Adipocyte (in vitro differentiated cells): ENCODE results near the gene BCL2L2.

ENCODE experiments used
- DNase-seq: peaks from one replicate; pipeline ENCODE4 v3.0.0-alpha.2; 2015; ENCODE audit warnings: low read depth
- H3K27me3 ChIP-seq: replicated peaks from 2 replicates; pipeline ENCODE4 v1.7.0; 2013; ENCODE audit warnings: mild to moderate bottlenecking, low read length, moderate library complexity; ENCODE audit not compliant: control insufficient read depth, insufficient read depth
- H3K36me3 ChIP-seq: 2 replicates; pipeline ENCODE4 v1.7.0; 2013; ENCODE audit warnings: low read length, mild to moderate bottlenecking, moderate library complexity; ENCODE audit not compliant: control insufficient read depth, insufficient read depth, severe bottlenecking
- H3K4me1 ChIP-seq: 2 replicates; pipeline ENCODE4 v1.7.0; 2013; ENCODE audit warnings: mild to moderate bottlenecking, low read length, moderate library complexity; ENCODE audit not compliant: control insufficient read depth, insufficient read depth
- H3K4me3 ChIP-seq: 2 replicates; pipeline ENCODE4 v1.7.0; 2013; ENCODE audit warnings: mild to moderate bottlenecking, low read length, moderate library complexity
- H3K9ac ChIP-seq: 2 replicates; pipeline ENCODE4 v1.7.0; 2013; ENCODE audit warnings: mild to moderate bottlenecking, low read length, moderate library complexity
- H3K9me3 ChIP-seq: 2 replicates; pipeline ENCODE4 v1.7.0; 2013; ENCODE audit warnings: mild to moderate bottlenecking, low read length, moderate library complexity; ENCODE audit not compliant: control insufficient read depth

Gene BCL2L2

DNA sequence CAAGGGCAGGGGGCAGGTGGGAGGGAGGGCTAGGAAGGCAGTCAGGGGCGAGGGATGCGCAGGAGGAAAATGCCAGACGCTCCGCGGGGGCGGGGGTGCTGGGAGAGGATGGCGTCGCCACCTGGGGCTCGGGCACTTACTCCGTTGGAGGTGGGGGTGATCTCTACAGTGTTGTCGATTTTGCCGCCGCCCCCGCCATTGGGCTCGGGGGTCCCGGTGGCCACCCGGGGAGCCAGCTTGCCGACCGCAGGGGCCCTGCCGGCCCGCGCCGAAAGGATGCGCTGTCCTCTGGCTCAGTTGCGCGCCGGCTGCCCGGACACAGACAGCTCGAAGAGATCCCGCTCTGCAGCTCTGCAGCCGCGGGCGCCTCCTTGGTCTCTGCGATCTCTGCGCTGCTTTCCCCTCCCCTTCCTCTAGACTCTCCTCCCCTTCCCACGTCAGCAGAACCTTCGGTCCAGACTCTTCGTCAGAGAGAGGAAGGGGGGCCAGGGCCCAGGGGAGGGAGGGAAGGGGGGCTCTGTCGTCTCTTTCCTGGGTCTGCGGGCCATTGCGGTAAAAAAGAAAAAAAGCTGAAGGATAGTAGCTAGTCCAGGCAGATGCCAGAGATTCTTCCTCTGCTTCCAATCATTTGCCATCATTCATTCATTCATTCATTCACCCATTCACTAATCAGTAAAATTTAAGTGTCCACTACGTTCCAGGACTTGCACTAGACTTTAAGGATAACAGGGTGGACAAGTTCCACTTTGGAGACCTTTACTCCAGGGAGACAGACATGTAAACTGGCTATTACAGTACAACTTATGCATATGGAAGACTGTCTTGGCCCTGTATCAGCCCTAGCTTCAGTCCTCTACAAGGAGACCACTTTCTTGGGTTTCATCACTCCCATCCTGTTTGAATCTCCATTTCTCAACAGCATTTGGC lies 46.1 kb downstream of the BCL2L2 start, which contains the start of gene SLC22A17:
SLC22A17 (minus strand) TSS at position 382 of the 927 bp plus-strand sequence.
- H3K4me1 ChIP-seq: peaks cover 8% of the 10 kb centered on the region
- H3K36me3 ChIP-seq: no peaks in the 10 kb centered on the region
- no peaks in the 10 kb centered on the region for H3K9me3 ChIP-seq
- peaks cover 32% of the 10 kb centered on the region for H3K27me3 ChIP-seq
- H3K4me3 ChIP-seq: peak within 1 kb of the TSS; percentile 77
- peak; percentile 97 for DNase-seq
- H3K9ac ChIP-seq: peak within 1 kb of the TSS; percentile 46

DNA sequence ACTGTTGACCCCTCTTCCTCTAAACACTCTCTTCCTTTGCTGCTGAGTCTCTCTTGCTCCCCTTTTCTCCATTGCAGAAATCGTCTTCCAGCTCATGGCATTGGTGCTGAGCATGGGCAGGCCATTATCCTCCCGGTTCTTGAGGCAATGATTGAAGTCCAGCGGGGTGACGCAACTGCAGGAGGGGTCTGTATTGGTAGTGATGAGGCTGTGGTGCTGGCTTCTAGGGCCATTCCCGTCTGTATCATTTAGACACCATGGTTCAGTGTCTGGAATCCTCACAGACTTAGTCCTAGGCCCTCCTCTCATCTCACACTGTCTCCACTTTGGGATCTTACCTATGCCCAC lies 46.8 kb downstream of the BCL2L2 start:
- H3K27me3 ChIP-seq: peaks cover 32% of the 10 kb centered on the region
- DNase-seq: no peak
- no peak overlapping the region for H3K9ac ChIP-seq
- no peaks in the 10 kb centered on the region for H3K9me3 ChIP-seq
- H3K4me3 ChIP-seq: no peak overlapping the region
- peaks cover 8% of the 10 kb centered on the region for H3K4me1 ChIP-seq
- no peaks in the 10 kb centered on the region for H3K36me3 ChIP-seq

- DNase-seq: no peak
- H3K9ac ChIP-seq: no peak overlapping the region
- peaks cover 32% of the 10 kb centered on the region for H3K27me3 ChIP-seq
- H3K4me3 ChIP-seq: no peak overlapping the region
- H3K36me3 ChIP-seq: no peaks in the 10 kb centered on the region
- no peaks in the 10 kb centered on the region for H3K9me3 ChIP-seq
- H3K4me1 ChIP-seq: peaks cover 8% of the 10 kb centered on the region
Observed at GRCh38 chr14:23354990-23355389, 48.4 kb downstream of the BCL2L2 start.

- peaks cover 32% of the 10 kb centered on the region for H3K27me3 ChIP-seq
- no peak overlapping the region for H3K4me3 ChIP-seq
- H3K36me3 ChIP-seq: no peaks in the 10 kb centered on the region
- no peak overlapping the region for H3K9ac ChIP-seq
- peaks cover 8% of the 10 kb centered on the region for H3K4me1 ChIP-seq
- DNase-seq: no peak
- no peaks in the 10 kb centered on the region for H3K9me3 ChIP-seq
Observed at GRCh38 chr14:23355871-23356435, 49.3 kb downstream of the BCL2L2 start.

DNA sequence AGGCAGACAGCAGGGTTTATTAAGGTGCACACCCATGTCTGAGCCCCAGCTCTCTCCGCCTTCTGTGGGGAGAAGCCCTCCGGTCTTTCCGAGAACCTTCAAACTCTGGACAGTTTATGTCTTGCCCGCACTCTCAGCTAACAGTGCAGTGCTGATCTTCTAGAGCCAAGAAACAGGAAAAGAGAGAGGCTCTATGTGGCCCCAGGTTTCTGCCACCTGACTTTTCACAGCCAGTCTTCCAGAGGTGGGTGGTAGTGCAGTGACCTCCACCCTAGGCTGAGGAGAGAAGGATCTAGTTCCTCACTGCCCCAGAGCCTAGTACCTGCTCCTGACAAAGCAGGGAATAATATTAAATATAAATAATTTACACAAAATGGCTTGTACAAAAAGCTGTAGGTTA lies 50.0 kb downstream of the BCL2L2 start:
- DNase-seq: no peak
- Histone ChIP-seq H3K4me3 (no peak overlapping the region), H3K9ac (no peak overlapping the region), H3K4me1 (peaks cover 8% of the 10 kb centered on the region), H3K36me3 (no peaks in the 10 kb centered on the region), H3K9me3 (no peaks in the 10 kb centered on the region), H3K27me3 (peaks cover 28% of the 10 kb centered on the region)

- Histone ChIP-seq H3K9ac (no peak overlapping the region), H3K36me3 (no peaks in the 10 kb centered on the region), H3K27me3 (peaks cover 28% of the 10 kb centered on the region), H3K4me3 (no peak overlapping the region), H3K9me3 (no peaks in the 10 kb centered on the region), H3K4me1 (peaks cover 5% of the 10 kb centered on the region)
- no peak for DNase-seq
Observed at GRCh38 chr14:23357261-23357660, 50.6 kb downstream of the BCL2L2 start.

- H3K36me3 ChIP-seq: no peaks in the 10 kb centered on the region
- no peak overlapping the region for H3K9ac ChIP-seq
- no peaks in the 10 kb centered on the region for H3K9me3 ChIP-seq
- no peak for DNase-seq
- H3K4me1 ChIP-seq: peaks cover 3% of the 10 kb centered on the region
- no peak overlapping the region for H3K4me3 ChIP-seq
- peaks cover 28% of the 10 kb centered on the region for H3K27me3 ChIP-seq
Observed at GRCh38 chr14:23358042-23358441, 51.4 kb downstream of the BCL2L2 start.

DNA sequence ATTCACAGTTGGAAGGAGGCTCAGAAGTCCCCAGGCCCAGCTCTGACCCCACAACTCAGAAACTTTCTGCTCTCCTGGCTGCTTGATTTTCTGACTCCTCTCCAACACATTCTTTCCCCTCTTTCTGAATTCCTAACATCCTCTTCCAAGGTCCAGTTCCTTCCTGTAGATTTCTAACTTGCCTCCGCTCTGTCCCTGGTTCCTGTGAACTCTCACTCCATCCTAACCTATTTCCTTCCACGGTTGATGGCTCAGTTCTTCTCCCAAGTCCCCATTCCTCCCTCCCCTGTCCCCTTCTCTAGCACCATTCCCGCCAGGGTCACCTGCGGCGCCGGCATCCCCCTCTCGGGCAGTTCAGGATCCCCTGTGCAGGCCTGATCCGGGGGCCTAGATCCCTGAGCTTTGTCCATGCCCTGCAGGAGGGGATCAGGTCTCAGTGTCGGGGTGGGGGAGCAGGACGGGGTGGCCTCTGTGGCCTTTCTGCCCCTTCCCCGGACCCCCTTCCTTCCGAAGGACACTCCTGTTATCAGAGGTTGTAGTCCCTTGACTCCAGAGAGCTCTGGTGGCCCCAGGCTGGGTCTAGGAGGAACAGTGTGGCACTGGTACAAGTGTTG lies 52.0 kb downstream of the BCL2L2 start:
- H3K4me1 ChIP-seq: no peaks in the 10 kb centered on the region
- no peak for DNase-seq
- H3K9ac ChIP-seq: no peak overlapping the region
- no peak overlapping the region for H3K4me3 ChIP-seq
- no peaks in the 10 kb centered on the region for H3K36me3 ChIP-seq
- H3K9me3 ChIP-seq: no peaks in the 10 kb centered on the region
- H3K27me3 ChIP-seq: peaks cover 22% of the 10 kb centered on the region

DNA sequence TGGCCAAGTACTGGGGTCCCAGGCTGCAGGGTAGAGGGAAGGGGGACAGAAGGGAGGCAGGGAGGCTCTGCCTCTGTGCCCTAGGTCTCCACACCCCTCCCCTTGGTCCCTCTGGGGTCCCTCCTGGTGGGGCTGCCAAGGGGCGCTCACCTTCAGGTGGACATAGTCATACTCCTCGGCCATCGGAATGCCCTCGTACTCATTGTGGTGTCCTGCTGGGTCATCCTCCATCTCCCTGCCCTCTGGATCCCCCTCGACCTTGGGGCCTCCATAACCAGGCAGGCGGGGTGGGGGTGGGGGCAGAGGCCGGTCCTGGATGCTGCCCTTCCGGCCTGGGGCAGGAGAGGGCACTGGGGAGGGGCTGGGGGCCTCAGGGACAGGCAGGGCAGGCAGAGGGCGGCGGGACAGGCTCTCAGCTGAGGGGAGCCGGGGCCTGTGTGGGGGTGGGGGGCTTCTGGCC lies 52.6 kb downstream of the BCL2L2 start:
- H3K36me3 ChIP-seq: no peaks in the 10 kb centered on the region
- DNase-seq: no peak
- H3K9me3 ChIP-seq: no peaks in the 10 kb centered on the region

GRCh38 chr14:23359722-23360447 lies 53.3 kb downstream of the BCL2L2 start:
- peaks cover 17% of the 10 kb centered on the region for H3K27me3 ChIP-seq
- DNase-seq: no peak
- H3K9me3 ChIP-seq: no peaks in the 10 kb centered on the region
- H3K9ac ChIP-seq: no peak overlapping the region
- no peaks in the 10 kb centered on the region for H3K36me3 ChIP-seq
- no peak overlapping the region for H3K4me3 ChIP-seq
- H3K4me1 ChIP-seq: no peaks in the 10 kb centered on the region

More for the DNA sequence above, 52.6 kb downstream of the BCL2L2 start:
- no peak overlapping the region for H3K9ac ChIP-seq
- peaks cover 20% of the 10 kb centered on the region for H3K27me3 ChIP-seq
- H3K4me1 ChIP-seq: no peaks in the 10 kb centered on the region
- no peak overlapping the region for H3K4me3 ChIP-seq

GRCh38 chr14:23360496-23360895 lies 53.9 kb downstream of the BCL2L2 start:
- DNase-seq: no peak
- H3K4me3 ChIP-seq: no peak overlapping the region
- H3K36me3 ChIP-seq: no peaks in the 10 kb centered on the region
- peaks cover 15% of the 10 kb centered on the region for H3K27me3 ChIP-seq
- no peaks in the 10 kb centered on the region for H3K4me1 ChIP-seq
- no peak overlapping the region for H3K9ac ChIP-seq
- H3K9me3 ChIP-seq: no peaks in the 10 kb centered on the region
